H7 (cell line): Measurements from ENCODE around the gene PRDX2. TPM values are rescaled to one million over a fixed set of nuclear protein-coding genes. Genes with fewer than 3 reads are reported as not detected.
"Not testable (repeated sequence)": the region's sequence is repeated elsewhere in the genome, so short reads cannot be mapped to it uniquely, and the experiment has no call there.

Experiments
- DNase-seq: peaks from one replicate; pipeline ENCODE4 v3.0.0; 2012
- H3K27me3 ChIP-seq: 2 replicates; pipeline ENCODE4 v1.6.0; 2011; ENCODE audit warnings: mild to moderate bottlenecking, low read length; ENCODE audit not compliant: control insufficient read depth, insufficient read depth
- H3K36me3 ChIP-seq: replicated peaks from 2 replicates; pipeline ENCODE4 v1.5.1; 2011; ENCODE audit warnings: low read length; ENCODE audit not compliant: control insufficient read depth, insufficient read depth
- H3K4me3 ChIP-seq: 2 replicates; pipeline ENCODE4 v1.5.1; 2011; ENCODE audit warnings: low read depth, mild to moderate bottlenecking, control low read depth, low read length, moderate library complexity; ENCODE audit not compliant: insufficient read depth
- total RNA-seq: library from RNA; depleted of rRNA; stranded (reverse); fragments of >200 nt; shearing (Covaris generic); gene quantifications from 2 replicates; pipeline ENCODE4 v1.2.3, GENCODE V29; 2014; rRNA removed

PRDX2 gene
- 508 and 571 TPM in 2 replicates for total RNA-seq

- Histone ChIP-seq H3K4me3 (peak within 1 kb of the TSS; percentile 97), H3K36me3 (peaks cover 14% of the 10 kb centered on the region), H3K27me3 (peaks cover 9% of the 10 kb centered on the region)
- DNase-seq, result peak; percentile 97
These were observed at the start of gene PRDX2, which contains the start of gene THSD8 for GRCh38 chr19:12801466-12802266. Gene PRDX2 (minus strand): TSS chr19:12801800. CDS start chr19:12801261, 539 bp downstream. Gene THSD8 (plus strand): TSS chr19:12802069. CDS start chr19:12802072, 3 bp downstream.

GRCh38 chr19:12847159-12848139, 45.8 kb upstream of the PRDX2 start:
- peak overlapping the region; percentile 19; the same call in 1 of the 2 replicates for H3K4me3 ChIP-seq
- no peaks in the 10 kb centered on the region for H3K36me3 ChIP-seq
- peaks cover 10% of the 10 kb centered on the region; the same call in 1 of the 2 replicates for H3K27me3 ChIP-seq
- DNase-seq, result peak; percentile 99

- H3K36me3 ChIP-seq, H3K27me3 ChIP-seq, DNase-seq, H3K4me3 ChIP-seq: not testable (repeated sequence)
These were observed 45.0 kb upstream of the PRDX2 start for GRCh38 chr19:12846613-12847012.

GRCh38 chr19:12843999-12844732, 42.6 kb upstream of the PRDX2 start:
- Histone ChIP-seq H3K4me3 (no peak overlapping the region), H3K36me3 (no peaks in the 10 kb centered on the region), H3K27me3 (peaks cover 18% of the 10 kb centered on the region; the same call in 1 of the 2 replicates)
- no peak for DNase-seq

- Histone ChIP-seq H3K4me3 (no peak overlapping the region), H3K27me3 (peaks cover 25% of the 10 kb centered on the region; the same call in 1 of the 2 replicates), H3K36me3 (no peaks in the 10 kb centered on the region)
- DNase-seq, result no peak
These were observed 41.7 kb upstream of the PRDX2 start for GRCh38 chr19:12843328-12843727.

GRCh38 chr19:12842511-12842910, 40.9 kb upstream of the PRDX2 start:
- DNase-seq, result no peak
- no peak overlapping the region for H3K4me3 ChIP-seq
- peaks cover 22% of the 10 kb centered on the region; the same call in 1 of the 2 replicates for H3K27me3 ChIP-seq
- no peaks in the 10 kb centered on the region for H3K36me3 ChIP-seq

- no peaks in the 10 kb centered on the region for H3K36me3 ChIP-seq
- H3K27me3 ChIP-seq, result peaks cover 15% of the 10 kb centered on the region; the same call in 1 of the 2 replicates
- H3K4me3 ChIP-seq, result peak overlapping the region; percentile 49
- peak; percentile 97 for DNase-seq
These were observed 39.5 kb upstream of the PRDX2 start for GRCh38 chr19:12841094-12841493.

- H3K27me3 ChIP-seq, result peaks cover 19% of the 10 kb centered on the region
- DNase-seq, result peak; percentile 96
- no peaks in the 10 kb centered on the region for H3K36me3 ChIP-seq
These were observed 38.8 kb upstream of the PRDX2 start for GRCh38 chr19:12840091-12841079.

GRCh38 chr19:12838886-12839756, 37.5 kb upstream of the PRDX2 start:
- H3K36me3 ChIP-seq, result no peaks in the 10 kb centered on the region
- no peak for DNase-seq
- H3K4me3 ChIP-seq, result peak overlapping the region; percentile 65
- peaks cover 32% of the 10 kb centered on the region for H3K27me3 ChIP-seq

More at GRCh38 chr19:12840091-12841079, 38.8 kb upstream of the PRDX2 start:
- H3K4me3 ChIP-seq, result peak overlapping the region; percentile 49

- DNase-seq, result peak; percentile 97
- Histone ChIP-seq H3K4me3 (peak within 1 kb of the TSS; percentile 65), H3K36me3 (no peaks in the 10 kb centered on the region), H3K27me3 (peaks cover 35% of the 10 kb centered on the region)
These were observed 36.7 kb upstream of the PRDX2 start, which contains the start of gene MAST1 for GRCh38 chr19:12838182-12838885. Gene MAST1 (plus strand): TSS chr19:12838515. CDS start chr19:12838573, 58 bp downstream.

GRCh38 chr19:12837225-12837624, 35.6 kb upstream of the PRDX2 start:
- H3K36me3 ChIP-seq, result no peaks in the 10 kb centered on the region
- no peak for DNase-seq
- peaks cover 41% of the 10 kb centered on the region for H3K27me3 ChIP-seq
- no peak overlapping the region for H3K4me3 ChIP-seq

- peaks cover 41% of the 10 kb centered on the region for H3K27me3 ChIP-seq
- peak overlapping the region; percentile 42; the same call in 1 of the 2 replicates for H3K4me3 ChIP-seq
- no peaks in the 10 kb centered on the region for H3K36me3 ChIP-seq
- no peak for DNase-seq
These were observed 34.9 kb upstream of the PRDX2 start for GRCh38 chr19:12836529-12836863.
